HG03280 (cell line): ENCODE data around the gene HPX.

Source experiments
- ATAC-seq: cut with Tn5 transposase; IDR thresholded peaks from one replicate; pipeline ENCODE4 v1.9.1; 2021; ENCODE audit warnings: mild to moderate bottlenecking, moderate library complexity; ENCODE audit not compliant: unreplicated experiment

HPX gene

GRCh38 chr11:6468712-6469495 lies 28.1 kb upstream of the HPX start:
- peak; percentile 45 for ATAC-seq

GRCh38 chr11:6459099-6459450 lies 18.3 kb upstream of the HPX start:
- no peak for ATAC-seq

DNA sequence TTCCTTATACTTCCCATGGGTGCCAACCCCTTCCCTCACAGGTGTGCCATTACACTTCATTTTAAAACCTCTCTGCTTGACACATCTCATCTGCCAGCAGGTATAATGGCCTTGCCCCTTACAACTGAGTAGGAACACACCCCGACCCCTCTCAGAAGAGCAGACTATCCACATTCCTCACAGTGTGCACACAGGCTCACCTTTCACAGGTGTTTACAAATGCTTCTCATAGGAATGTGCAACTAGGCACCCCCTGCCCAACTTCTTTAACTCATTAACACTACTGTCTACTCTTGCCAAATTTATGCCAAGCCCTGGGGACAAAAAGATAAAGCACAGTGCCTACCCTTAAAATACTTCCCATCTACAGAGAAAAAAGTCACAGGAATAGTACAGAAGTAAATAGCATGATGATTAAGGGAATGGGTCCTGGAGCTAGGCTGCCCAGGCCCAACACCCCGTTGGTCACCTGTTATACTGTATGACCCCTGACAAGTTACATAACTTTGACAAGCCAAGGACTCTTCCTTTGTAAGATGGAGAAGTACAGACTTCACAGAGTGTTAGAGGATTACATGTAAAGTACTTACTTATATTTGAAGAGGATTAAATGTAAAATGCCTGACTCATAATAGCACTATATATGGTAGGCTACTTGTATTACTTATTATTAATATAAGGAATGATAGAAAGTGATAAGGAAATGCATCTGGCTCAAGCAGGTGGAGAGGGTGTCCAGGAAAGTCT lies 17.7 kb upstream of the HPX start:
- no peak for ATAC-seq

DNA sequence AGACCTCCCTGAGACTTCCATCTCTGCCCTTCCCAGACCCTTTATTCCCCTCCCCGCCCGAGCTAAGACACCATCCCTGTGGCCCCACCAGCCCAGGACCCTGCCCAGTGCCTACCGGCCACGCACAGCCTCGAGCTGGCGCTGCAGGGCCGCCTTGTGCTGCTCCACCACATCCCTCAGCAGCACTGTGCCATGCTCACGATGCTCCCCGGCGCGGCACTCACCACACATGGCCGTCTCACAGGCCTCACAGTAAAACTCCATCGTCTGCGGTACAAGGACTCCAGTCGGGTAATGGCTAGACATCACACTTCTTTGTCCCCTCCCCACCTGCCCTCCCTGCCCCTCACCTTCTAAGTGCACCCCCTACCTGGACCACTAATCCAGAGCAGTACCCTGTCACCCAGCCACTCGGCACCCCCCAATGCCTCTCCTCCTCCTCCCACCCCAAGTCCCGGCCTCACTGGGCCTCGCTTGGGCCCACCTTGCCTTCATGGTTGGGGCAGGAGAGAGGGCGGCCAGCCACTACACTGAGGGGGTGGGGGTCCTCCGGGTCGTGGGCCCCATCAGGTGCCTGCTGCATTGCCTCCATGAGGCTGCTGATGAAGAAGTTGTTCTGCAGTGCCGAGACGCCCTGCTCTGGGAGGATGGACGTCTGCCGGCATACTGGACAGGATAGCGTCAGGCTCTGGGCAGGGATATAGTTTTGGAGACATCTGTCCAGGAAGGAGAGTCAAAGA lies 17.0 kb upstream of the HPX start:
- no peak for ATAC-seq

DNA sequence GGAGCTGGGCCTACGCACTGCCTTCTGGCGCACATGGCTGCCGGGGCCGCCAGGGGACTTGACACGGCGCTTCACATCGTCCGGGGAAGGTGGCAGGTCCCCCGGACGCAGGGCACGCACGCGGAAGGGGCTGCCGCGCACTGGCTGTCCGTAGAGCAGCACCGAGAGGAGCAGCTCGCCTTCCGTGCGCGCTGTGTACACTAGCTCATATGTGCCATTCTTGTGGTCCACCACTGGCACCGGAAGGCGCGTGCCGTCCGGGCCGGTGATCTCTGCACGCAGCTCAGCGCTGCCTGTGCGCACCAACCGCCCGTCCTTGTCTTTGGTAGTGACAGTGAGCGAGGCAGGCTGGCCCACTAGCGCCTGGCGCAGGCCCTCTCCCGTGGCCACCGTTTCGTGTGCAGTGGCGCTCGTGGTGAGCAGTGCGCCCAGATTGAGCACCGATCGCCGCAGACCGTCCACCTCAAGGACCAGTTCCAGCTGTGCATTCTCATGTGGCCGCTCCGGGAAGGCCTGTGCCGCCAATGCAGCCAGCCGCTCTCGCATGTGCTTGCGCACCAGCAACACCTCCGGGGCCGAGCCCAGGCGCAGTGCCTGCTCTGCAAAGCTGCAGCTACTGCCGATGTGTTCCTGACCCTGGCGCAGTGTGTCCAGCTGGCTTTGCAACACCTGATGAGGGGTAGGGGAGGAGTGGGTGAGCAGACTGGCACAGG lies 15.7 kb upstream of the HPX start:
- ATAC-seq, result no peak

- no peak for ATAC-seq
Observed at GRCh38 chr11:6455070-6455469, 14.3 kb upstream of the HPX start.

GRCh38 chr11:6453152-6453551 lies 12.4 kb upstream of the HPX start:
- ATAC-seq, result no peak

DNA sequence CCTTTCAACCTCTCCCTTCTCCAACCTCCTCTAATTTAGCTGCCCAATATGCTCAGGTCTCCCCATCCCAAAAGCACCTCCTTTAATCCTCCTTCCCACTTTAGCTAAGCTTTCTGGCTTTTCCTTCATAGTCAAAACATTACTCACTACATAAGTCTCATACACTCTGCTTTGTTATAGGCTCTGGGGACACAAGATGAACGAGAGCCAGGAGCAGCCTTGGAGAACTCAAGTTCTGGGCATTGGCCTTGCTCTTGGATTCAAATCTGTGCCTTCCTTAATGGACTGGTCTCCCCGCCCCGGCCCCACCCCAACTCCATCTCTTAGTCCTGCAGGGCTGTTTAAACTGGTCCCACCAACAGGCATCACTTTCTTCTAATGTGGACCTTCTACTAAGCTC lies 11.4 kb upstream of the HPX start:
- ATAC-seq, result no peak

GRCh38 chr11:6448574-6448973 lies 7.8 kb upstream of the HPX start:
- ATAC-seq, result no peak

DNA sequence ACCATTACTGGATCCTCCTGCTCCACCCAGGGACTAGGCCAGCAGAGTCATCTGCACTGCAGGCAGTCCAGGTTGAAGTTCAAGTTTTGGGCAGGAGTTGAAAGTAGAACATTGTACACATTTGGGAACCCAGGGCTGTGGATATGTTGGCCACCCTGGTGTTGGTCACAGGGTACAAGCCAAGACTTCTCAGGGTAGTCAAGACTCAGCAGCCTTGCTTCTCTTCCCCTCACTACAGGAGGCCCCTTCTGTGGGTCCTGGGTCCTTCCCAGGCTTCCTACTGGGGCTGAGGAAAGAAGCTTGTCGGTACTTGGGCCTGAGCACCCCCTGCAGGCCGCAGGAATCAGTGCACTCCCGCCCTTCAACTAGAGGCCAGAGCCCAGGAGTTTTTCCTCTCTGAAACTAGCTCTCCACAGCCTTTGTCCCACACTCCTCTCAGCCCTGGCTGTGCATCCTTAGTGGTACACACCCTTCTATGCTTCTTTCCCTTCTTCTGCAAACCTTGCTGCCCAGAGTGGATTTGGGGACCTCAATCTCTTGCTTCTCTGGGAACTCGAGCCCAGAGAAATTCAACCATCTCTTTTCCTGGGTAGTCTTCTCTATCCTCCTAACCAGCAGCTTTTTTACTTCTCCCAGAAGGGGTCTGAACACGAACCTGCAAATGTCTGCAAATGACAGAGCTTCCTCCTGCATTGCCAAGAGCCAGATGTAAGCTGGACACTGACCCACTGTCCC lies 2.6 kb upstream of the HPX start:
- ATAC-seq, result peak; percentile 81

DNA sequence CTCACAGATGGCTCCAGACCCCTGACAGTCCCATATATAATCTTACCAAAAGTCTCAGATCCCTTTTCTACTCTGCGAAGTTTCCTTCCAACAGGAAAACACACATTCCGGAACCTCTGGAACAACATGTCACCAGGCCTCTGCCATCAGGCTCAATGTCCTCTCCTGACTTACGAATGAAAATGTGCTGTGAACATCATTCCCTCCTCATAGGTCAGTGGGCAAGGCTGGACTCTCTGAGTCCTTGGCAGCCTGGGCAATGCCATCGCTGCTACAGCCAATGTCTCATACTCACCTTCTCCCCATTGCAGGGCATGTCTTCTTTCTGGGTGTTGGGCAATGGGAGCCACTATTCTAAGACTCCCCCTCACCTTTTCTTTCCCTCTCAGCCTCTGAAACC lies 1.7 kb upstream of the HPX start:
- no peak for ATAC-seq

GRCh38 chr11:6438979-6439571 lies 1.7 kb downstream of the HPX start:
- ATAC-seq, result no peak

- ATAC-seq, result no peak
Observed at GRCh38 chr11:6437993-6438392, 2.8 kb downstream of the HPX start.

DNA sequence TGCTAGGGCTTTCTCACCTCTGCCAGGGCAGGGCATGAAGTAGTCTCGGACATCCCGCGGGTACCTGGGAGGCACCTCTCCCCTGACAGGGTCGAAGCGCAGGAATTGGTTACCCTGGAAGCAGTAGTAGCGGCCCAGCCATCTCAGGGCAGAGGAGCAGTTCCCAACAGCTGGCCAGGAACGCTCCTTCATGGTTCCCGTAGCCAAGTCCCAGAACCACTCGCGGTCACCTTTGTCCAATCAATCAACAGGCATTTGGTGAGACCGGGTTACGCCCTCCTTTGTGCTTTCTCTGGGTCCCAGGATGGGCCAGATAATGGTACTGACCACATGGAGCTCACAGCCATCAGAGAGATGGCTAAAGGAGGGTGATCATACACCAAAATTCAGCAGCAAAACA lies 3.4 kb downstream of the HPX start:
- no peak for ATAC-seq

DNA sequence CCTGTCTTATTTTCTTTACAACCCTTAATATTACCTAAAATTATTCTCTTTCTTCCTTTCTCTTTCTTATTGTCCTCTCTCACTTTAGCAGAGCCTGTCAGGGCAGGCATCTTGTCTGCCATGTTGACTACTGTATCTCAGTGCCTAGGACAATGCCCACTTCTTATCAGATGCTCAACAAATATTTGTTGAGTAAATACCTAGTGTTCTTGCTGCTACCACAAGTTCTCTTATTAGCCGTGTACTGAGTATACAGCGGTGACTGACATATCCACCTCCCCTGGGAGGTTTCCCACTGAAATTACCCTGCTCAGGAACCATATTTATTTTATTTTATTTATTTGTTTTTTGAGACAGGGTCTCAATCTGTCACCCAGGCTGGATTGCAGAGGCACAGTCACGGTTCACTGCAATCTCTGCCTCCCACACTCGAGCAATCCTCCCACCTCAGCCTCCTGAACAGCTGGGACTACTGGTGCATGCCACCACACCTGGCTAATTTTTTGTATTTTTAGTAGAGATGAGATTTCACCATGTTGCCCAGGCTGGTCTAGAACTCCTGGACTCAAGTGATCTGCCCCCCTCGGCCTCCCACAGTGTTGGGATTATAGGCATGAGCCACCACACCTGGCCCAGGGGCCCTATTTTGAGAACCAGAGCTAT lies 6.7 kb downstream of the HPX start:
- ATAC-seq, result no peak

DNA sequence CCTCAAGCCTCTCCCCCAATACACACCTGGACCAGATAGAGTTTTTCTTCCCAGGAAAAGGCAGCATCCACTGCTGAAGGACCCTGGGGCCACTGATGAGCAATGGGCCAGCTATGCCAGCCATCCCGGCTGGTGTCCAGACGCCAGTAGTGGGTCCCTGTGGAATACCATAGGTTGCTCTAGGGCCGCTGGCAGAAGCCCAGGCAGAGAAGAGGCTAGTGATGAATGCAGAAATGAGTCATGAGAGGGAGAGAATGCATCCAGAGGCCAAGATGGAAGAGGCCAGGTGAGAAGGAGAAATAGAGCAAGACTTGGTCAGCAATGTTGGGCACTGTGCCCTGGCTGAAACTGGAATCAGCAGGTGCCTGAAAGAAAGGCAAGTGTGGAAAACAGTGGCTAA lies 8.9 kb downstream of the HPX start:
- no peak for ATAC-seq

DNA sequence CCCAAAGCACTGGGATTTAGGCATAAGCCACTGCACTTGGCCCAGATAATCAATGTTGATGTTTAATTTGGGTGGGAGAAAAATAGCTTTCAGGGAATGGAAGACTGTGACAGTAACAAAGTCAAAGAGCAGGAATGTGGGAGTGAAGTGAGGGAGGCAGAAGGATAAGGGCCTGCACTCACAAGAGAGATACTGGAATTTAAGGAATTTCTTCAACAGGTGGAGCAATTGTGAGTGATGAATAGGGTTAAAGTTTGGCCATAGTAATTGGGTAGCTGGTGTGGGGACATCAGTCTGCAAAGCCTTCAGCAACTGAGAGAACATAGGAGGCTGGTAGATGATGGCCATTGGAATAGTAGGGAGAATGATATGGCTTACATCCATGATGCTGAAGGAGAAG lies 13.3 kb downstream of the HPX start:
- no peak for ATAC-seq

GRCh38 chr11:6420677-6421076 lies 20.1 kb downstream of the HPX start:
- no peak for ATAC-seq

- ATAC-seq, result peak; percentile 54
Observed at GRCh38 chr11:6419009-6419631, 21.7 kb downstream of the HPX start, which contains the start of gene APBB1. TSS of gene APBB1 (minus strand) at chr11:6419094. CDS start at chr11:6411347, 7,747 bp downstream.
